CD4-positive, alpha-beta T cell treated with Interleukin-6 at 100 ng/mL for 8 hours (primary cell): Measurements from ENCODE around the gene TRIP13.
"Not testable (repeated sequence)": the region's sequence is repeated elsewhere in the genome, so short reads cannot be mapped to it uniquely, and the experiment has no call there.

ENCODE experiments used
- DNase-seq: peaks from one replicate; pipeline ENCODE4 v3.0.0-alpha.2; 2020; ENCODE audit warnings: mixed read lengths, low spot score

Gene TRIP13

DNA sequence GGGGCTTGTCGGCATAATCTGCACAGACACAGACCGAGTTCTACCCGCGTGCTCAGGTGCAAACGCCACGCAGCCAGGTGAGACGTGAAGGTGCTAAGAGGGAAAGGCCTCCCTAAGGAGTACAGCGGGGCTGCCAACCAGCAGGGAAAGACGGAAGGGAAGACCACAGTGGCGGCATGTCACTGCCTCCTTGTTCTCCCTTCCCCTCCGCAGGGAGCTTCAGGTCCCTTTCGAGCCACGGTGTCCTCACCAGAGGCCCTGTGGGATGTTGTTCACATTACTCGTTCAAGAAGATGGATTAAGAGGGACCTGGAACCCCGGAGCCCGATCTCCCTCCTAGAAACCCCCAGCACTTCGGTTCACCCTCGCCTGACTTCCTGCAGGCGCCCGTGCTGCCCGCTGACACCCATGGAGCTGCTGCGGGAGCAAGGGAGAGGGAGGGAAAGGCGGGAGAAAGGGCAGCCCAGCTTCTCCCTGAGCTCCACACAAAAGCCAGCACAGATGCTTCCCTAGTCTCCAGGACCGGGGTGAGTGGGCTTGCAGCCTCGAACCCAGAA is 769 bp upstream of the TRIP13 start:
- DNase-seq = no peak

GRCh38 chr5:893137-893506 is 438 bp downstream of the TRIP13 start:
- DNase-seq = no peak

GRCh38 chr5:893711-894110 is 1.0 kb downstream of the TRIP13 start:
- DNase-seq = no peak

DNA sequence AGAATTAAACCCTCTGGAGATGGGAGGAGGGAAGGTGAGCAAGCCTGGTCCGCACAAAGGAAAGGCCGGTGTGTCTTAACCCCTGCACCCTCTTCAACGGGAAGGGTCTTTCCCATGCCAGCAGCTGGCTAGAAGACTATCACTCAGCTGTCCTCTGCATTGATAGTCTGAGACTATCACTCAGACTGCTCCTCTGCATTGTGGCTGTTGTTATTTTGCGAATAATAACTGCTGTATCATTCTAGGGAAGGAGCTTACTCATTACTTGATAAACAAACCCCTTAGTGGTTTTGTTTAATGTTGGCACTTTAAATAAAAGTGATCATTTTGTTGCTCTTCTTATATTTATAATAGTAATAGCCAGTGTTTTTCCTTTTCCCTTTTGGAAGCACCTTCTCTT is 8.1 kb downstream of the TRIP13 start:
- DNase-seq = no peak

GRCh38 chr5:902129-902916 is 9.6 kb downstream of the TRIP13 start:
- no peak for DNase-seq

DNA sequence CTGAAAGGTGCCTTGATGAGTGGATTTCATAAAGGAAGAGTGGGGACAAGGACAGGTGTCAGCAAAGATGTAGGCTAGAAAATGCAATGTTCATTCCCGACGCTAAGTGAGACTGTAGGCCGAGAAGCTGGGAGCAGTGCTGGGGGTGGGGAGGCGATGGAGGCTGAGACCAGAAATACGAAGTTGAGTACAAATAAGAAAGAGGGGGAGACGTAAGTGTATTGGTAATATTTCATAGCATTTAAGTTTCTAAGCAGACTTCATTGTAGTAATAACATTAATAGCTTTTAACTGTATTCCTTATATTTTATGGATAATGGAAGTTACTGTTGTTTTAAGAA is 11.0 kb downstream of the TRIP13 start:
- no peak for DNase-seq

DNA sequence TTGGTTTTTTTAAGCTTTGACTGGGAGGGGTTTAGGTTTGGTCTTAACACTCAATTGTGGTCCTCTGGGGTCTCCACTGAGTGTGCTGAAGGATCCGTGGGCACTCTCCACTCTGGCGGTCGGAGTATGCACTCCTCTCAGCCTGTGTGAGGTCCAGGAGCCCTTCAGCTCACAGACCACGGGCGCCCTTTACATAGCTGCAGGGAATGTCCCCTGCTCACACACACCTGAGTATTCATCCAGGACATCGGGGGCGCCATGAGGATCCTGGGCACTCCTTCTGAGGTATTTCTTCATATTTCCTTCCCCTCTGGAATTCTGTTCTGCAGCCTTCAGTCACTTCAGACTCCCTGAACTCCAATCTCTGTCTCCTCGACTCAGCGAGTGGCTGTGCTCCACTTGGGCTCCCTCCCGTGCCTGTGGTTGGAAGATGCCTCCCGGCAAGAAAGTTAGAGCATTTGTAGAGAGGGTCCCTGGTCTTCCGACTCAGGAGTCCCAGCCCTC is 12.5 kb downstream of the TRIP13 start:
- no peak for DNase-seq

DNA sequence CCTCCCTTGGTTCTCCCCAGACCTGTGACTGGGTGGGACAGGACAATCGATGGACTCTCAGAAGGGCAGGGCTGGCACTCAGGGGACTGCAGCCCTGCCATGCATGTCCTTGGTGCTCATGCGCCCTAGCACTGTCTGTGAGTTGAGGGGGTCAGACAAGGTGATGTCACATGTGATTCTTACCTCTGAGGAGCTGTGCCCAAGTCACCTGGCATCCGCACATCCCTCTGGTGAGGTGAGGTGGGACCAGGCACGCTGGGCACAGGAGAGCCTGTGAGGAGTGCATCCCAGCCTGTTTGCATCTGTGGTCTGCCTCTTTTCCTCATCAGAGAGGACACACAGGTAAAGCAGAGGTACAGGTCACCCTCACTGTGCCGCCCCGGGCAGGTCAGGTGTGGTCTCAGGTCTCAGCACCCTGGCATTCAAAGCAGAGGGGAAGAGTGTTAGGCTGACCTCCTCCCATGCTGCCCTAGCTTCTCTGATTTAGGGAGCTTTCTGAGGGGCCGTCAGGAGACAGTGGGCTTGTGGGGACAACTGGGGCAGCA is 14.8 kb downstream of the TRIP13 start:
- no peak for DNase-seq

- DNase-seq = no peak
Observed at GRCh38 chr5:908172-908571, 15.5 kb downstream of the TRIP13 start.

DNA sequence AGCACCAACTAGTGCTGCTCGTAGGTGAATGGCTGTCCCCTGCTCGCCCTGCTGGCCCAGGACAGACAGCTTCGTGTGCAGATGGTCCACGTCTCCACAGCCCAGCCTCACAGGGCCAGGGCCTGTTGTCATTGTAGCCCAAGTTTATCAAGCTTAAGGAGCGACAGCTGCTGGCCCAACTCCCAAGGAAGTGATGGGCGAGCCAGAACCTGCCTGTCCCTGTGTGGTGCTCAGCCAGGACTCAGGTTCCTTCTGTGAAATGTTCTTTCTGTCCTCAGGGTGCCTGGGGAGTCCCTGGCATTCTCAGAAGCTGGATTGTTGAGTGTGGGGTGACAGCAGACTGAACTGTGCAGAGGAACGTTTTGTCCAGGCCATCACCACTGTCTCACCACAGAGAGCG is 16.4 kb downstream of the TRIP13 start:
- no peak for DNase-seq

- no peak for DNase-seq
Observed at GRCh38 chr5:909994-910768, 17.5 kb downstream of the TRIP13 start.

DNA sequence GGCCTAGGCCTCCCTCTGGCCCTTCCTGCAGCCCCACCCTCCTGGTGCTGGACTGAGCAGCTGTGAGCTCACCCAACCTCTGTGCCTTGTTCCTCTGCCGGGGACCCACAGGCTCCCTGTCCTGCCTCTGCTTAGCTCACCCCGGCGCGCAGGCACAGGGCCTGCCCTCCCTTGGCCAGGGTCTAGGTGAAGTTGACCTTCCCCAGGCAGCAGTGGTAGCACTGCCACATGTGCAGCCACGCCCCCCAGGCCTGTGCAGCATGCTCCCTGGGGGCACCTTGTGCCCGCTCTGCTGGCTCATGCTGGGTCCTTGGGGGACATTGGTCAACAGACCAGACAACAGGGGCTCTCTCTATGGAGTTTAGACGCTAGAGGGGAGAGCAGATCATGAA is 18.1 kb downstream of the TRIP13 start:
- no peak for DNase-seq

GRCh38 chr5:911601-912000 is 18.9 kb downstream of the TRIP13 start:
- no peak for DNase-seq

DNA sequence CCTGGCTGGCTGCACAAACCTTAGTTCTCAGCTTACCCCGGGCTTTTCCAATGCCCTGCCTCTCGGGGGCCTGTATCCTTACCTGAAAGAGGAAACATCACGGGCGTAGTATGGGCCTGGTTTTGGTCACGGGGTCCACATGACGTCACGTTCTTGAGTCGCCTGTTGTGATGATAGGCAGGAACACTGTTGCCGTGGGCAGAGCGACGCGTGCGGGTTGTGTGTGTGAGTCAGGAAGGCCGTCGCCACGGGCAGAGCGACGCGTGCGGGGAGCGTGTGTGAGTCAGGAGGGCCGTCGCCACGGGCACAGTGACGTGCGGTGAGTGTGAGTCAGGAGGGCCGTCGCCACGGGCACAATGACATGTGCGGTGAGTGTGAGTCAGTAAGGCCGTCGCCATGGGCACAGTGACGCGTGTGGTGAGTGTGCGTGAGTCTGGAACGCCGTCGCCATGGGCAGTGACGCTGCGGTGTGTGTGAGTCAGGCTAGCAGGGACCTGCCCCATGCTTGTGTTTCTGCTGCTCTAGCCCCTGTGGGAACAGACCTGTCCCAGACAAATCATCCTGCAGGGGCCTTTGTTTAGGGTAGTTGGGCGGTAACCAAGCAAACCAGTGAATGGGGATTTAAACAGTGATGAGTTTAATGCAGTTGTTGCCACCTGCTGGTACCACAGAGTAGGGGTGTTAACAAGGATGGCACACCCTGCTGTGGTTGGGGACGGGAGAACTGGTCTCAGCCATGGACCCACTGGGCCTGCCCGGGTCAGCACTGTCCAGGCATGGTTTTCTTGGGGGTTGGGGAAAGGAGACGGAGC is 19.8 kb downstream of the TRIP13 start:
- DNase-seq = peak; percentile 67

DNA sequence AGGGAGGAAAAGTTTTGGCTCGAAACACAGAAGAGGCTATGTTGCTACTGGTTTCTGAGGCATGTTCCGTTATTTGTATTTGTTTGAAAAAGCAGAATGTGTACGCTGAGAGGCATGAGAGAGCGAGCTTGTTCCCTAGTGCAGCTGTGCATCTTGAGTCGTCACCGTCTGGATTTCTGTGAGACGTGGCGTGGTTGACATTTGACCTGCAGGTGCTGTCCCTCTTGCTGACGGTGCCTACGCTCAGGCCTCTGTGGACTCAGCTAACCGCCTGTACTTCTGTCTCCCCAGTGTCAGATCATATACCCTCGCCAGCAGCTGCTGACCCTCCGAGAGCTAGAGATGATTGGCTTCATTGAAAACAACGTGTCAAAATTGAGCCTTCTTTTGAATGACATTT is 21.5 kb downstream of the TRIP13 start:
- DNase-seq = no peak

GRCh38 chr5:914612-915011 is 21.9 kb downstream of the TRIP13 start:
- no peak for DNase-seq

DNA sequence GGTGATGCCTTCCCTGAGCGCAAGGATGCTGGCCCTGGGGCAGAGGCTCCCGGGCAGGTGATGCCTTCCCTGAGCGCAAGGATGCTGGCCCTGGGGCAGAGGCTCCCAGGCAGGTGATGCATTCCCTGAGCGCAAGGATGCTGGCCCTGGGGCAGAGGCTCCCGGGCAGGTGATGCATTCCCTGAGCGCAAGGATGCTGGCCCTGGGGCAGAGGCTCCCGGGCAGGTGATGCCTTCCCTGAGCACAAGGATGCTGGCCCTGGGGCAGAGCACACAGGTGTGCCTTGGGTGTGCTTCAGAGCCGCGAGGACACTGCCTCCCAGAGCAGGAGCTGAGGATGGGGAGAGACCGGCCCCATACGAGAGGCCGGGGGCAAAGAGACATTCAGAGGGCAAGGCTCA is 22.7 kb downstream of the TRIP13 start:
- DNase-seq = not testable (repeated sequence)

GRCh38 chr5:915946-916345 is 23.3 kb downstream of the TRIP13 start:
- DNase-seq = no peak

DNA sequence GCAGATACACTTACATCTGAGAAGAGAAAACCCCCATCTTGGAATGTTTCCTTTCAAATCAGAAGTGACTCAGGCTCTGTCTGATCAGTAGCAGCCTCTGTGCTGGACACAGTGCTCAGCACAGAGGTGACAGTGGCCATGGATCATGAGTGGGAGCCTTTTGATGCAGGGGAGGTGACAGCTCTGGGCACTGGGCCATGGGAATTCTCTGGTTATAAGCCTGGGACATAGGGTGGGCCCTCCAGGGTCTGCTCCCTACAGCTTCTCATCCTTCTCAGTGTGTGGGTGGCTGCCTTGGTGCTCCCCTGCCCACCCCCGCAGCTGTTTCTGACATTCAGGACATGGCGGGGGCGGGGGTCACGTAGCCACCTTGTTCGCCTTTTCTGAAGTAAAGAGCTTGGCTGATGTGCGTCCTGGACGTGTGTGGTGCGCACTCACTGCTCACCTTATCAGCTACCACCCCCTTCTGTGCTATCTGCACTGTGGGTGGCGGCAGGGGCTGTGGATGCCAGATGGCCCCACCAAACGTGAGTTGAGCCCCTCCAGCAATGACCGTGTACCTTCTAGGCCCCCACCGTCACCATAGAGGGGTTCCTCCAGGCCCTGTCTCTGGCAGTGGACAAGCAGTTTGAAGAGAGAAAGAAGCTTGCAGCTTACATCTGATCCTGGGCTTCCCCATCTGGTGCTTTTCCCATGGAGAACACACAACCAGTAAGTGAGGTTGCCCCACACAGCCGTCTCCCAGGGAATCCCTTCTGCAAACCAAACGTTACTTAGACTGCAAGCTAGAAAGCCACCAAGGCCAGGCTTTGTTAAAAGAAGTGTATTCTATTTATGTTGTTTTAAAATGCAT is 24.0 kb downstream of the TRIP13 start:
- no peak for DNase-seq

GRCh38 chr5:918717-919116 is 26.0 kb downstream of the TRIP13 start:
- not testable (repeated sequence) for DNase-seq

DNA sequence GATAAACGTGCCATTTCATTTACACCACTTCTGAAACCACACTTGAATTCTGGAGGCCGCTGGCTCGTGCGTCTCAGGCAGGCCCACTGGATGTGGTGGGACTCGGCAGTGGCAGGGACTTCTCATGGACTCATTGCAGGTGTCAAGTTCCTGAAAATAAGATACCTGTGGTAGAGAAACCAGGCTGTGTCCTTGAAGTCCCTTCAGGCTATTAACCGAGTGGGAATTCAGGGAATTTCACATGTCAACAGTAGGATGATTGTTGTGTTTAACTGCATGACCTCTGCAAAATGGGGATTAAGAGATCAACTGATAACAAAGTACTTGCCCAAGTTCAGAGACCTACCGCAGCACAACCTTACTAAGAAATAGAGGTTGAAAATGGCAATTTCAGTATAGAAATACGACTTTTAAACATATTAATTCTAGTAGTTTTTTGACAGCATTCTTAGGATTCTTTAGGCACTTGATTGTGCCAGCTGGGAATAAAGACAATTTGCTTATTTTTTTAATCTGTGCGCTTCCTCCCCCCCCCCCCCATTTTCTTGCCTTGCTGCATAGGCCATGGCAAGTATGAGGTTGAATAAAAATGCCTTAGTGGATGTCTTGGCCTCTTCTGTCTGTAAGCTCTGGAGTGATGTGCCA is 26.8 kb downstream of the TRIP13 start:
- no peak for DNase-seq
